Ishikawa (cell line): ENCODE measurements around the gene CCDC192.

Experiments
- CEBPB ChIP-seq: IDR thresholded peaks from 2 replicates; pipeline ENCODE4 v1.6.1; 2012
- CREB1 ChIP-seq: IDR thresholded peaks from 2 replicates; pipeline ENCODE4 v1.6.1; 2012; ENCODE audit warnings: low read depth
- EGR1 ChIP-seq: IDR thresholded peaks from 2 replicates; pipeline ENCODE4 v1.6.1; 2012
- EP300 ChIP-seq: IDR thresholded peaks from 2 replicates; pipeline ENCODE4 v1.6.1; 2012; ENCODE audit warnings: borderline replicate concordance
- FOXM1 ChIP-seq: IDR thresholded peaks from 2 replicates; pipeline ENCODE4 v1.6.1; 2012; ENCODE audit warnings: low read depth, borderline replicate concordance
- NFIC ChIP-seq: IDR thresholded peaks from 2 replicates; pipeline ENCODE4 v1.6.1; 2012
- RAD21 ChIP-seq: IDR thresholded peaks from 2 replicates; pipeline ENCODE4 v1.6.1; 2012; ENCODE audit warnings: low read depth
- TAF1 ChIP-seq: IDR thresholded peaks from 2 replicates; pipeline ENCODE4 v1.6.1; 2012; ENCODE audit warnings: low read depth, mild to moderate bottlenecking
- TCF12 ChIP-seq: IDR thresholded peaks from 2 replicates; pipeline ENCODE4 v1.6.1; 2012; ENCODE audit warnings: low read depth
- TEAD4 ChIP-seq: IDR thresholded peaks from 2 replicates; pipeline ENCODE4 v1.6.1; 2012
- YY1 ChIP-seq: IDR thresholded peaks from 2 replicates; pipeline ENCODE4 v1.6.1; 2012; ENCODE audit warnings: low read depth
- ZBTB7A ChIP-seq: IDR thresholded peaks from 2 replicates; pipeline ENCODE4 v1.6.1; 2012; ENCODE audit warnings: low read depth
- TF ChIP-seq, protein P1 (sequence below): IDR thresholded peaks from 2 replicates; pipeline ENCODE4 v1.6.1; 2012
- TF ChIP-seq, protein P2 (sequence below): IDR thresholded peaks from 2 replicates; pipeline ENCODE4 v1.6.1; 2012; ENCODE audit warnings: low read depth, mild to moderate bottlenecking
- TF ChIP-seq, protein P3 (sequence below): IDR thresholded peaks from 2 replicates; pipeline ENCODE4 v1.6.1; 2012

CCDC192 gene

DNA sequence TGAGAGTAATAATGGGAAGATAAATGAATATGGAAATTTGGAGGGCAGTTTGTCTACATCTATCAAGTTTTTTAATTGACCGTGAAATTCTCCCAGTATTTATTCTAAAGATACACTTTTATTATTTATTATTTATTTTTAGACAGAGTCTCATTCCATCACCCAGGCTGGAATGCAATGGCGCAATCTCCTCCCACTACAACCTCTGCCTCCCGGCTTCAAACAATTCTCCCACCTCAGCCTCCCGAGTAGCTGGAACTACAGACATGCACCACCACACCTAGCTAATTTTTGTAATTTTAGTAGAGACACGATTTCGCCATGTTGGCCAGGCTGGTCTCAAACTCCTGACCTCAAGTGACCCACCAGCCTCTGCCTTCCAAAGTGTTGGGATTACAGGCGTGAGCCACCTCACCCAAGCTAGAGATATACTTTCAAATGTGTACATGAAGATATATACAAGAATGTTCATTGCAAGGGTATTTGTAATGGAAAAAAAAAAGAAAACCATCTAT lies 282.7 kb downstream of the CCDC192 start:
- TF ChIP-seq EP300 (no peak), RAD21 (no peak), TAF1 (no peak), NFIC (no peak), TEAD4 (no peak), FOXM1 (no peak), TCF12 (no peak), ZBTB7A (no peak), YY1 (no peak), CEBPB (no peak), CREB1 (no peak), EGR1 (no peak)
- TF ChIP-seq, protein P1, sequence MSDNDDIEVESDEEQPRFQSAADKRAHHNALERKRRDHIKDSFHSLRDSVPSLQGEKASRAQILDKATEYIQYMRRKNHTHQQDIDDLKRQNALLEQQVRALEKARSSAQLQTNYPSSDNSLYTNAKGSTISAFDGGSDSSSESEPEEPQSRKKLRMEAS, result no peak
- TF ChIP-seq, protein P2, sequence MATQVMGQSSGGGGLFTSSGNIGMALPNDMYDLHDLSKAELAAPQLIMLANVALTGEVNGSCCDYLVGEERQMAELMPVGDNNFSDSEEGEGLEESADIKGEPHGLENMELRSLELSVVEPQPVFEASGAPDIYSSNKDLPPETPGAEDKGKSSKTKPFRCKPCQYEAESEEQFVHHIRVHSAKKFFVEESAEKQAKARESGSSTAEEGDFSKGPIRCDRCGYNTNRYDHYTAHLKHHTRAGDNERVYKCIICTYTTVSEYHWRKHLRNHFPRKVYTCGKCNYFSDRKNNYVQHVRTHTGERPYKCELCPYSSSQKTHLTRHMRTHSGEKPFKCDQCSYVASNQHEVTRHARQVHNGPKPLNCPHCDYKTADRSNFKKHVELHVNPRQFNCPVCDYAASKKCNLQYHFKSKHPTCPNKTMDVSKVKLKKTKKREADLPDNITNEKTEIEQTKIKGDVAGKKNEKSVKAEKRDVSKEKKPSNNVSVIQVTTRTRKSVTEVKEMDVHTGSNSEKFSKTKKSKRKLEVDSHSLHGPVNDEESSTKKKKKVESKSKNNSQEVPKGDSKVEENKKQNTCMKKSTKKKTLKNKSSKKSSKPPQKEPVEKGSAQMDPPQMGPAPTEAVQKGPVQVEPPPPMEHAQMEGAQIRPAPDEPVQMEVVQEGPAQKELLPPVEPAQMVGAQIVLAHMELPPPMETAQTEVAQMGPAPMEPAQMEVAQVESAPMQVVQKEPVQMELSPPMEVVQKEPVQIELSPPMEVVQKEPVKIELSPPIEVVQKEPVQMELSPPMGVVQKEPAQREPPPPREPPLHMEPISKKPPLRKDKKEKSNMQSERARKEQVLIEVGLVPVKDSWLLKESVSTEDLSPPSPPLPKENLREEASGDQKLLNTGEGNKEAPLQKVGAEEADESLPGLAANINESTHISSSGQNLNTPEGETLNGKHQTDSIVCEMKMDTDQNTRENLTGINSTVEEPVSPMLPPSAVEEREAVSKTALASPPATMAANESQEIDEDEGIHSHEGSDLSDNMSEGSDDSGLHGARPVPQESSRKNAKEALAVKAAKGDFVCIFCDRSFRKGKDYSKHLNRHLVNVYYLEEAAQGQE, result no peak
- TF ChIP-seq, protein P3, sequence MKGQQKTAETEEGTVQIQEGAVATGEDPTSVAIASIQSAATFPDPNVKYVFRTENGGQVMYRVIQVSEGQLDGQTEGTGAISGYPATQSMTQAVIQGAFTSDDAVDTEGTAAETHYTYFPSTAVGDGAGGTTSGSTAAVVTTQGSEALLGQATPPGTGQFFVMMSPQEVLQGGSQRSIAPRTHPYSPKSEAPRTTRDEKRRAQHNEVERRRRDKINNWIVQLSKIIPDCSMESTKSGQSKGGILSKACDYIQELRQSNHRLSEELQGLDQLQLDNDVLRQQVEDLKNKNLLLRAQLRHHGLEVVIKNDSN, result no peak

DNA sequence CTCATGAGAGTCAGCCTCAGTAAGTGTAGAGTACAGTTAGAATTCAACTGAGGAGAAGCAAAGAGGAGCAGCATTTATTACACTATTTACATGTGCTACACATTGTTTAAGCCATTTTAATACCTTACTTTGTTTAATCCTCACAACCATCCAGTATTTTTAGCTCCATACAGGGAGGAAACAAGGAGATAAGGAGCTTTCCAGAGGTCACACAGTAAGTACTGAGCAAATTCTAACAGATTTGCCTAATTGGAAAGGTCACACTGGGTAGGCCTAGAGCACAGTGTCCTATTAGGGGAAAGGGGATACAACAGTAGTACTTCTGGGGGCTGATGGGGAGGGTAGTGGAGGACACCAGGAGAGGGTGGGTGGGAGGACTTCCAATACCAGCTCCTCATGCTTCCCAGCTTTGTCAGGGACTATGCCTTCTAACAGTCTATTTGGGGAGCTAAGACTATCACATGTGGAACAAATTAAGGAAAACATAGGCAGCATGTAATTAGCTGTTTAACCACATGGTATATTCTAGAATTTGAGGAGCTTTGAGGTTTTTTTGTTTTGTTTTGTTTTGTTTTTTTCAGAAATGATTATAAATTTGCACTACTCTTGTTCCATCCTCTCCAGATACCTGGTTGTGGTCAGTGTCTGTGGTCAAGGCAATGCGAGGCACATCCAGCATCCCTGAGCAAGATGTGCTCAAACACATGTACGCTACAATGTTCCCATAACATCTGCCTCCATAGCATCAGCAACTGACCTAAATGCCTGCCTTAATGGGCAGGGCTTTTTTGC lies 284.4 kb downstream of the CCDC192 start:
- TF ChIP-seq CREB1 (no peak), NFIC (no peak), TCF12 (no peak), RAD21 (no peak), TEAD4 (no peak)
- TF ChIP-seq, protein P3, result no peak

DNA sequence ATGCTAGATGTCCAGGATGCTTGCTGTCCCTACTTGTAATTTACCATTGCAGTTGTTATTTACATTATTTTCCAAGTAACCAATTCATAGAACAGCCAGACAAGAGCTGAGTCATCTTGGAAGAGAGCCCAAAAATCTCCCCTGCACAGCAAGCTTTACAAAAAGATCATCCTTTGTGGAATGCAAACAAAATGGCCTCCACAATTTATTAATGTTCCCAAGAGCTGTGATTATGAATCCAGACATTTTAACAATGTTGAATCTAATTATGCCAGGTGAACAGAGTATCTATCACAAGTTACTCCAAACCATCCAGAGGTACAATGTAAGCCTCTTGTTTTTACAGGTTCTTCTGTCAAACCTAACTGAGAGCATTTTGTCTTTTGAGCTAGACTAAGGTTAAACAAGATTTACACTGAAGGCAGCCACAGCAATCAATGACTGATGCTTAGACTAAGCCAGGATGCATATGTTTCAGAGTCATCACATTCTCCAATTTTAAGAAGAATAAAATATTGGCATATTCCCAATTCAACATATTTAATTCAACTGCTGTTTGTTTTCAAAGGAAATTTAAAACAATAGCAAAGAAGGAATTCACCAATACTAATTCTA lies 285.1 kb downstream of the CCDC192 start:
- TF ChIP-seq TCF12 (no peak), TEAD4 (peak; percentile 46; the same call in 1 of the 2 replicates), YY1 (0 out of 2 replicates have a peak, but pooled peaks have one; percentile 56), ZBTB7A (no peak), RAD21 (no peak), NFIC (peak; percentile 81), EP300 (no peak), CREB1 (no peak), EGR1 (no peak)
- TF ChIP-seq, protein P1, result no peak
- TF ChIP-seq, protein P3, result no peak
